GM18511 (cell line): ENCODE measurements around the gene TGM6.

ENCODE experiments used
- ATAC-seq: cut with Tn5 transposase; IDR thresholded peaks from one replicate; pipeline ENCODE4 v1.9.1; 2021; ENCODE audit warnings: mild to moderate bottlenecking, moderate library complexity; ENCODE audit not compliant: unreplicated experiment

The TGM6 gene

GRCh38 chr20:2380601-2381000, at the start of gene TGM6:
TSS of gene TGM6 (plus strand) at chr20:2380901. CDS start at chr20:2380969, 68 bp downstream.
- ATAC-seq, result no peak

GRCh38 chr20:2331106-2331505, 49.6 kb upstream of the TGM6 start:
- no peak for ATAC-seq

- ATAC-seq, result no peak
Observed at GRCh38 chr20:2331901-2332565, 48.7 kb upstream of the TGM6 start.

GRCh38 chr20:2332711-2333110, 48.0 kb upstream of the TGM6 start:
- ATAC-seq, result no peak

GRCh38 chr20:2333821-2334220, 46.9 kb upstream of the TGM6 start:
- ATAC-seq, result no peak

- no peak for ATAC-seq
Observed at GRCh38 chr20:2335096-2335870, 45.4 kb upstream of the TGM6 start.

- ATAC-seq, result no peak
Observed at GRCh38 chr20:2336471-2336870, 44.2 kb upstream of the TGM6 start.

GRCh38 chr20:2337142-2337541, 43.6 kb upstream of the TGM6 start:
- ATAC-seq, result no peak

- no peak for ATAC-seq
Observed at GRCh38 chr20:2338411-2339066, 42.2 kb upstream of the TGM6 start.

- no peak for ATAC-seq
Observed at GRCh38 chr20:2340136-2340535, 40.6 kb upstream of the TGM6 start.

GRCh38 chr20:2340823-2341222, 39.9 kb upstream of the TGM6 start:
- no peak for ATAC-seq

- no peak for ATAC-seq
Observed at GRCh38 chr20:2341336-2341735, 39.4 kb upstream of the TGM6 start.

- no peak for ATAC-seq
Observed at GRCh38 chr20:2342243-2342642, 38.5 kb upstream of the TGM6 start.

GRCh38 chr20:2346188-2346587, 34.5 kb upstream of the TGM6 start:
- no peak for ATAC-seq

GRCh38 chr20:2348336-2348735, 32.4 kb upstream of the TGM6 start:
- no peak for ATAC-seq

- ATAC-seq, result no peak
Observed at GRCh38 chr20:2349801-2350200, 30.9 kb upstream of the TGM6 start.

GRCh38 chr20:2350606-2351005, 30.1 kb upstream of the TGM6 start:
- no peak for ATAC-seq

GRCh38 chr20:2353231-2353630, 27.5 kb upstream of the TGM6 start:
- no peak for ATAC-seq

GRCh38 chr20:2357114-2357513, 23.6 kb upstream of the TGM6 start:
- no peak for ATAC-seq

GRCh38 chr20:2358006-2358405, 22.7 kb upstream of the TGM6 start:
- ATAC-seq, result no peak

GRCh38 chr20:2361035-2361593, 19.6 kb upstream of the TGM6 start:
- ATAC-seq, result no peak

GRCh38 chr20:2363187-2363586, 17.5 kb upstream of the TGM6 start:
- no peak for ATAC-seq
